HG03066 (cell line): ENCODE data around the gene NKX1-1.
"Not testable (repeated sequence)": the region's sequence is repeated elsewhere in the genome, so short reads cannot be mapped to it uniquely, and the experiment has no call there.

Experiments
- ATAC-seq: cut with Tn5 transposase; IDR thresholded peaks from one replicate; pipeline ENCODE4 v1.9.1; 2021; ENCODE audit warnings: low read depth; ENCODE audit not compliant: unreplicated experiment

Gene NKX1-1

DNA sequence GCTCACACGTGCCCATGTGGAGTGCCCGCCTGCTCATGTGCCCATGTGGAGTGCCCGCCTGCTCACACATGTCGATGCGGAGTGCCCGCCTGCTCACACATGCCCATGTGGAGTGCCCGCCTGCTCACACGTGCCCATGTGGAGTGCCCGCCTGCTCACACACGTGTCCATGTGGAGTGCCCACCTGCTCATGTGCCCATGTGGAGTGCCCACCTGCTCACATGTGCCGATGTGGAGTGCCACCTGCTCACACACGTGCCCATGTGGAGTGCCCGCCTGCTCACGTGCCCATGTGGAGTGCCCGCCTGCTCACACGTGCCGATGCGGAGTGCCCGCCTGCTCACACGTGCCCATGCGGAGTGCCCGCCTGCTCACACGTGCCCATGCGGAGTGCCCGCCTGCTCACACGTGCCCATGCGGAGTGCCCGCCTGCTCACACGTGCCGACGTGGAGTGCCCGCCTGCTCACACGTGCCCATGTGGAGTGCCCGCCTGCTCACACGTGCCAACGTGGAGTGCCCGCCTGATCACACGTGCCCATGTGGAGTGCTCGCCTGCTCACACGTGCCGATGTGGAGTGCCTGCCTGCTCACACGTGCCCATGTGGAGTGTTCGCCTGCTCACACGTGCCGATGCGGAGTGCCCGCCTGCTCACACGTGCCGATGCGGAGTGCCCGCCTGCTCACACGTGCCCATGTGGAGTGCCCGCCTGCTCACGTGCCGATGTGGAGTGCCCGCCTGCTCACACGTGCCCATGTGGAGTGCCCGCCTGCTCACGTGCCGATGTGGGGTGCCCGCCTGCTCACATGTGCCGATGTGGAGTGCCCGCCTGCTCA is 11.5 kb downstream of the NKX1-1 start:
- not testable (repeated sequence) for ATAC-seq

GRCh38 chr4:1393866-1394265 is 12.4 kb downstream of the NKX1-1 start:
- ATAC-seq = no peak

DNA sequence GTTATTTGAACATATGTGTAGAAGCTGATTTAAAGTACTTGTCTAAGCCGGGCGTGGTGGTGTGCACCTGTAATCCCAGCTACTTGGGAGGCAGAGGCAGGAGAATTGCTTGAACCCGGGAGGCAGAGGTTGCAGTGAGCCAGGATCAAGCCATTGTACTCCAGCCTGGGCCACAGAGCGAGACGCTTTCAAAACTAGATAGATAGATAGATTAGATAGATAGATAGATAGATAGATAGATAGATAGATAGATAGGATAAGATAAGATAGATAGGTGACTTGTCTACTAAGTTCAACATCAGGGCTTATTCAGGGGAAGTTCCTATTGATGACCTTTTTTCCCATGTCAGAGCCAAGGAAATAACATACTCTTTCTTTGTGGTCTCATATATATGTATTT is 12.9 kb downstream of the NKX1-1 start:
- not testable (repeated sequence) for ATAC-seq

DNA sequence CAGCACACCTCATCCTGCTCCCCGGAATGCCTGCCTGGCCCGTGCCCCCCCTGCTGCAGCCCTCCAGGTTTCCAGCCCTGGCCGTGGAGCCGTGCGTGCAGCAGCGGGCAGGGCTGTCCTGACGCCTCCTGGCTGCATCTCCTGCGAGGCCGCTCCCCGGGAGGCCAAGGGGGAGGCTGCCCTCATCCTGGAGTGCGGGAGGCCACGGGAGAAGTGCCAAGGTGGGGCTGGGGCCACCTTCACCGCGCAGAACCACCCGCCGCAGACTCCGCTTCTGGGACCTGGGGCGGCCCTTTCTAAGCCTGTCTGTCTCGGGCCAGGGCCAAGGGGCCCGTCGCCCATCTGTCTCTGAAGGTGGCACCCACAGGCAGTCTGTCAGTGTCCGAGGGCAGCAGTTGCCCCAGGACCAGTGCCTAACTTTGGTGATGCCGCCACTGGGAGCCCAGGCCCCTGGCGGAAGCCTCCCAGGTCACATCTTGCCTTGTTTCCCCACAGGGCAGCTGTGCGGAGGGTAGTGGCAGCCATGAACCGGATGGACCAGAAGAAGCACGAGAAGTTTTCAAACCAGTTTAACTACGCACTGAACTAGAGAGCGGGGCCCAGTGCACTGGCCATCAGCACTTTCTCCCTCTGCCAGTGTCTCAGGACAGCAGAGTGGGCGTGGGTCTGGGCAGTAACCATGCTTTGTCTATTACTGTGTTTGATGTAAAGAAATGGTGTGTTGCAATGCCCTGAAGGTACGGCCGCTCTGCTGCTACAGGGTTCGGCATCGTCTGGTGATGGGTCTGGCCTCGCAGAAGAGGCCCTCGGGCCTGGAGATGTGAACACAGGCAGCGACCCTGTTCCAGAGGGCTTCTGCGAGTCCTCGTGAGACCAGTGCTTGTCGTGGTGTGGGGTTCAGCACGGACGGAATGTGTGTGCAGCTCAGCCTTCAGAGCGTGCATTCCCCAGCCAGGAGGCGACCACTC is 20.6 kb downstream of the NKX1-1 start:
- no peak for ATAC-seq

GRCh38 chr4:1384675-1385372 is 21.4 kb downstream of the NKX1-1 start:
- ATAC-seq = no peak

- ATAC-seq = no peak
Measured at GRCh38 chr4:1383728-1384591, 22.3 kb downstream of the NKX1-1 start.

- no peak for ATAC-seq
Measured at GRCh38 chr4:1382776-1383727, 23.2 kb downstream of the NKX1-1 start.

- no peak for ATAC-seq
Measured at GRCh38 chr4:1381944-1382541, 24.2 kb downstream of the NKX1-1 start.

DNA sequence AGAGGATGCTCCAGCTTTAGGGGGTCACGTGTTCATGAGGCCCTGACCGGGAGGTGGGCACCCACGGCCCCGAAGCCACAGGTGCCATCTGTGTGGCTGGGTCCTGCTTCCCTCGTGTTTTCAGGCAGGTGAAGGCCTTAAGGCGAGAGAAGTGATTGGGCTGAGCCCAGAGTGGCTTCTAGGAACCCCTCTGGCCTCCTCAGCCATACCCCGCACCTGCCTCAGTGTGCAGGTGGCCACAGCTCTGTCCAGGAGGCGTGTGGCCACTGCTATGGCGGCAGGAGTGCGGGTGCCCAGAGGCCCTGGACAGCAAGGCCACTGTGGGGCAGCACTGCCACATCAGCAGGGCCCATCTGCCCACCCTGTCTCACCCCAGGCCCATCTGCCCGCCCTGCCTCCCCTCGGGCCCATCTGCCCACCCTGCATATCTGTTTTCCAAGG is 25.0 kb downstream of the NKX1-1 start:
- ATAC-seq = no peak

DNA sequence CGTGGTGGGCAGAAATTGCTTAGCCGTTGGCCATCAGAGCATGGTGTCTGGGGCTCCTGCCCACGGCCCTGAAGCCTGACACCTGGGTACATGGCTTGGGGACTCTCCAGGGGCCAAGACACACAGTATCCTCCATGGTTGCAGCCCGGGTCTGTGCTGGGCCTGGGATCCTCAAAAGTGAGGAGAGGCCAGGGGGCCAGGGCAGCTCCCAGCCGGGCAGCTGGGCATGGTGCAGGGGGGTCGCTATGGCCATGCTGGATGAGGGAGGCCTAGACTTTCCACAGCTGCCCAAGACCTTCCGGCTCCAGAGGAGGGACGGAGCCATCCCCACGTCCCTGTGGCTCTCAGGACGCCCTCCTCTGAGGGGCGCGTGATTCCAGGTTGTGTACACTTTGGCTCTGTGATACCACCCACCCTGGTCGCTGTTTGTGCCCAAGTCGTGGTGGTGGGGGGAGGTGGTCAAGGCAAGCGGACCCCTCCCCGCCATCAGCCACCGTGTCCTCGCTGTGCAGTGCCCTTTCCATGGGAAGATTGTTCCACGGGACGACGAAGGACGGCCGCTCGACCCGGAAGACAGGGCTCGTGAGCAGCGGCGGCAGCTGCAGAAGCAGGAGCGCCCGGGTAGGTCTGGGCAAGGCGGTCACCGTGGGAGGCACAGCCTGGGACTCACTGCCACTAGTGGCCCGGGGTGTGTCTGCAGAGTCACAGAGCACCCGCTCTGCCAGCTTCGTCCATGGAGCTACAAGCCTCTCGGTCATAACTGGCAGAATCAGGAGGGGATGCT is 25.7 kb downstream of the NKX1-1 start:
- ATAC-seq = no peak

GRCh38 chr4:1379801-1380331 is 26.4 kb downstream of the NKX1-1 start:
- no peak for ATAC-seq

GRCh38 chr4:1379351-1379781 is 26.9 kb downstream of the NKX1-1 start:
- ATAC-seq = no peak

DNA sequence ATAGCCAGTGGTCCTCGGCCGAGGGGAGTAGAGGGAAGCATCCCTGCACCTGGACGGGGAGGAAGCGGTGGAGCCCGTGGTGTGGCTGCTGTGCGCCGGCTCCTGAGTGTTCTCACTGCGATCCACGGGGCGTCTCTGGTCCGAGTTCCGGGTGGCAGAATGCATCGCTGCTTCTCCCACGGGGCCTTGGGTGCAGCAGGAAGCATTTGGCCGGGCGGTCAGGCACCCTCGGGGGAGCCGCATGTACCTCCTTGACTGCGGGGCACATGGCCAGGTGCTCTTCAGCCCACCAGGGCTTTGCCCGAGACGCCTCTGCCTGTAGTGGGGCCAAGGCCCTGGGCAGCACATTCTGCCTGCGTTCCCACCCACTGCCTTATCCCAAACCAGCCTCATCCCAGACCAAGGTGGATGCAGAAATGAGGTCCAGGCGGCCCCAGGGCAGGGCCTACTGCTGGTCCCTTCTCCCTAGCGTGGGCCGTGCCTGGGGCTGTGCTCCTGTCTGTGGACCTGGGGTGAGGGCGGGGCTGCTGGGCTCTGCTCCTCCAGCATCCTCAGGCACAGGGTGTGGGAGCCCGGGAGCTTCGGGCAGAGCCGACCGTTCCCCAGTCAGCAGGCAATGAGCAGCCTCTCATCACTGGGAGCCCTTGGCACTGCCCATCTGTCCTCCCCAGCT is 27.5 kb downstream of the NKX1-1 start:
- ATAC-seq = no peak

DNA sequence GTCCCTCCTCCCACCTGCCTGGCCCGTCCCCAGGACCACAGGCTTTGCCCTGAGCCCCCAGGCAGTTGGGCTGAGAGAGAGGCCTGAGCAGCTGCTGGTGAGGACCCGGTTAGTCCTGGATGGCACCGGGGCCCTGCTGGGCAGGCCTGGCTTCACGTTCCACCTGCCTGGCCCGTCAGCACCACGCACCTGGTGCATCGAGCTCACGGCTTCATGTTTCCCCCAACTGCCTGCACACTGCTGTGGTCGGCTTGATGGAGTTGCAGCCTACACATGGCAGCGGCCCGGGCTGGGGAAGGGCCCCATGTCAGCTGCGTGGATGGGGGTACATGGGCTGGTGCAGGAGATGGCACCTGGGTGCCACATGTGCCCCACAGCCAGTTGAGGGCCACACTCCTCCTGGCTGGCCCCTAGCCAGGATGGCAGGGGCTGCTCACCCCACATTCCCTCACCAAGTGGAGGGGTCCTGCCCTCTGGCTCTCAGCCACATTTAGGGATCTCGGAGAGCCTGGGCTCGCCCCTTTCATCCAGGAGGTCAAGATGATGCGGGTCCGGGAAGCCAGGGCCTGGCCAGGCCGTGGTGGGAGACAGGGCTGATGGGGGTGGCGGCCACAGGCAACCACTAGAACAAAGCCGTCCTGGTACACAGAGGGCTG is 28.5 kb downstream of the NKX1-1 start:
- no peak for ATAC-seq

GRCh38 chr4:1376841-1377605 is 29.2 kb downstream of the NKX1-1 start:
- no peak for ATAC-seq
